ENCODE results near the gene PATJ. TPM values are rescaled to one million over a fixed set of nuclear protein-coding genes. Genes with fewer than 3 reads are reported as not detected.

Gene PATJ
- total RNA-seq, 1 experiment from 2014 or later = 48.8 TPM

DNA sequence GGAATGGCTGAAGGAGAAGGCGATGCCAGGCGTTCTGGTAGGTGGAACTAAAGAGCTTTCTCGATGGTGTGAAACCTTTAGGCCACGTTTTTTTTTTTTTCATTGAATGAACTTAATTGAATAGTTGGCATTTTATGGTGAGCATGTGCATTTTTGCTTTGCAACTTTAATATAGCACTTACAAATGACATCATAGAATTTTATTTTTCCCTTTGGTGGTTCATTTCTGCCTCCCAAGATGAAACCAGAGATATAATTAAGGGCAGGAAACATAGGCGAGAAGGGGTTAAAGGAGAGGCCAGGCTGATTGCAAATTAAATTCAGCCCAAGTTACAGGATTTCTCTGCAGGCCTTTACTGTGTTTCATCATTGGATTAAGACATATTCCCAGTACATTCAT, 366.8 kb downstream of the PATJ start:
- ATAC-seq (no peak), DNase-seq (ENCODE audit: low read depth, low spot score) (no peak)
- H3K9ac ChIP-seq (ENCODE audit: low read length) = no peak overlapping the region
- no peaks in the 10 kb centered on the region for H3K9me2 ChIP-seq (ENCODE audit: insufficient read depth)
- H4K20me1 ChIP-seq (ENCODE audit: insufficient read depth) = no peaks in the 10 kb centered on the region
- H2AFZ ChIP-seq (ENCODE audit: low read depth, low read length, poor library complexity, severe bottlenecking) = no peak overlapping the region
- no peak for TF ChIP-seq SIN3A (IDR thresholded peaks at IDR 0.05; ENCODE audit: low read depth)
- no peak for TF ChIP-seq ELF1 (IDR thresholded peaks at IDR 0.05; ENCODE audit: borderline replicate concordance, low read depth)
- TF ChIP-seq FOSL1 (IDR thresholded peaks at IDR 0.05; ENCODE audit: low read depth) = no peak
- no peak for TF ChIP-seq YY1 (IDR thresholded peaks at IDR 0.05; ENCODE audit: extremely low read depth, insufficient replicate concordance, low read depth, low read length)
- TF ChIP-seq CTCF (IDR thresholded peaks at IDR 0.05 in 2 of 3, conservative IDR thresholded peaks at IDR 0.05 in 1 of 3; ENCODE audit: borderline replicate concordance in 1 of 3, insufficient read depth in 1 of 3, low read depth in 2 of 3, low read length in 2 of 3) = no peak
- TF ChIP-seq SP1 (IDR thresholded peaks at IDR 0.05; ENCODE audit: low read depth) = no peak
- no peak for TF ChIP-seq JUND (IDR thresholded peaks at IDR 0.05)
- no peak for TF ChIP-seq CBX3 (IDR thresholded peaks at IDR 0.05; ENCODE audit: low read depth)
- no peak for TF ChIP-seq CEBPB (IDR thresholded peaks at IDR 0.05; ENCODE audit: low read depth)
- TF ChIP-seq EGR1 (IDR thresholded peaks at IDR 0.05; ENCODE audit: low read depth) = no peak
- H3K27ac ChIP-seq (ENCODE audit: low read depth, low read length) = no peak overlapping the region
- no peak overlapping the region for H3K4me3 ChIP-seq (replicated peaks in 1 of 2; ENCODE audit: low read depth in 1 of 2, low read length in 2 of 2)
- H3K9me3 ChIP-seq (ENCODE audit: control insufficient read depth in 1 of 2, insufficient read depth in 1 of 2, low read depth in 1 of 2, low read length in 2 of 2) = no peaks in the 10 kb centered on the region
- BruUV-seq (replicated peaks) = no TSS peak
- intact Hi-C loops (cut with micrococcal nuclease) = no loop called here
- ChIA-PET POLR2A (no interaction called here), CTCF (no interaction called here), RAD21 (ENCODE audit: low non-redundant PET in 1 of 2, low total read pairs in 2 of 2, uncharacterized antibody in 2 of 2, unreplicated experiment in 2 of 2) (no interaction called here)
- H3K36me3 ChIP-seq (ENCODE audit: control insufficient read depth in 1 of 2, insufficient read depth in 2 of 2, low read length in 2 of 2) = no peaks in the 10 kb centered on the region
- H3K4me1 ChIP-seq (ENCODE audit: control insufficient read depth in 1 of 2, insufficient read depth in 2 of 2, low read length in 2 of 2) = no peaks in the 10 kb centered on the region
- no peak overlapping the region for H3K4me2 ChIP-seq (ENCODE audit: low read length)
- no peaks in the 10 kb centered on the region for H3K79me2 ChIP-seq (ENCODE audit: insufficient read depth, low read length)
- no peaks in the 10 kb centered on the region for H3K27me3 ChIP-seq (ENCODE audit: insufficient read depth, low read length)
